Measurements from ENCODE around the gene ARHGAP40. TPM values are rescaled to one million over a fixed set of nuclear protein-coding genes. Genes with fewer than 3 reads are reported as not detected.

Gene ARHGAP40
- total and polyA plus RNA-seq, 9 of the 15 experiments (the other 6 are each of a cell fraction or from before 2014, with no cell fraction given): not detected

- TF ChIP-seq ZNF232 (CRISPR knock-in tag; IDR thresholded peaks at IDR 0.05): no peak
- TF ChIP-seq ZBTB5 (IDR thresholded peaks at IDR 0.05): no peak
- TF ChIP-seq HDGF (IDR thresholded peaks at IDR 0.05): no peak
- TF ChIP-seq ASH1L (IDR thresholded peaks at IDR 0.05; ENCODE audit: borderline replicate concordance, low read depth, partially characterized antibody): peak; percentile 11
- no peak for TF ChIP-seq ESRRB (CRISPR knock-in tag; IDR thresholded peaks at IDR 0.05; ENCODE audit: borderline replicate concordance)
- no peak for TF ChIP-seq KLF1 (tag; IDR thresholded peaks at IDR 0.05)
- no peak for TF ChIP-seq SFPQ (IDR thresholded peaks at IDR 0.05; ENCODE audit: low read depth, low read length)
- TF ChIP-seq ZNF785 (CRISPR knock-in tag; IDR thresholded peaks at IDR 0.05): no peak
- no peak for TF ChIP-seq PRPF4 (IDR thresholded peaks at IDR 0.05; ENCODE audit: insufficient read depth, low read depth, low read length, poor library complexity, severe bottlenecking)
- TF ChIP-seq TFE3 (CRISPR knock-in tag; IDR thresholded peaks at IDR 0.05): no peak
- TF ChIP-seq ZNF282 (CRISPR knock-in tag; IDR thresholded peaks at IDR 0.05): no peak
- 0 out of 2 replicates have a peak, but pooled peaks have one; percentile 40 for TF ChIP-seq SMARCC2 (IDR thresholded peaks at IDR 0.05; ENCODE audit: low read depth)
- TF ChIP-seq ZNF586 (CRISPR knock-in tag; conservative IDR thresholded peaks at IDR 0.05): no peak
- peak in 1 of 2 experiments; percentile 48; a peak in 1 of 4 replicates for TF ChIP-seq TBL1XR1 (IDR thresholded peaks at IDR 0.05; ENCODE audit: low read length in 2 of 2)
- no peak for TF ChIP-seq NKRF (IDR thresholded peaks at IDR 0.05; ENCODE audit: borderline replicate concordance)
- TF ChIP-seq PREB (CRISPR knock-in tag; IDR thresholded peaks at IDR 0.05): no peak
- TF ChIP-seq PYGO2 (tag; IDR thresholded peaks at IDR 0.05): no peak
- TF ChIP-seq RBM14 (IDR thresholded peaks at IDR 0.05; ENCODE audit: borderline replicate concordance, insufficient read depth, low read depth, low read length): no peak
- TF ChIP-seq ELF4 (CRISPR knock-in tag; IDR thresholded peaks at IDR 0.05): peak; percentile 81
These were observed 37.7 kb upstream of the ARHGAP40 start (continued) for GRCh38 chr20:38563802-38564431.

Measured in K562 (cell line).